GM06990 (cell line): Measurements from ENCODE around the gene KIF6.

Experiments used
- DNase-seq: peaks from one replicate; pipeline ENCODE4 v3.0.0-alpha.2; 2011; ENCODE audit not compliant: insufficient read length; ENCODE audit errors: extremely low read depth
- H3K27me3 ChIP-seq: replicated peaks from 2 replicates; pipeline ENCODE4 v1.6.0; 2011; ENCODE audit warnings: low read length; ENCODE audit not compliant: control insufficient read depth, insufficient read depth
- H3K36me3 ChIP-seq: 2 replicates; pipeline ENCODE4 v1.5.1; 2011; ENCODE audit warnings: low read length; ENCODE audit not compliant: control insufficient read depth, insufficient read depth
- H3K4me3 ChIP-seq: replicated peaks from 2 replicates; pipeline ENCODE4 v1.5.1; 2011; ENCODE audit warnings: low read depth, mild to moderate bottlenecking, control low read depth, low read length
- TF ChIP-seq, protein P1 (sequence below): IDR thresholded peaks from 2 replicates; pipeline ENCODE4 v1.5.1; 2011; ENCODE audit warnings: low read length, control low read depth, mild to moderate bottlenecking, inconsistent platforms; ENCODE audit not compliant: insufficient read depth, poor library complexity, severe bottlenecking

The KIF6 gene

DNA sequence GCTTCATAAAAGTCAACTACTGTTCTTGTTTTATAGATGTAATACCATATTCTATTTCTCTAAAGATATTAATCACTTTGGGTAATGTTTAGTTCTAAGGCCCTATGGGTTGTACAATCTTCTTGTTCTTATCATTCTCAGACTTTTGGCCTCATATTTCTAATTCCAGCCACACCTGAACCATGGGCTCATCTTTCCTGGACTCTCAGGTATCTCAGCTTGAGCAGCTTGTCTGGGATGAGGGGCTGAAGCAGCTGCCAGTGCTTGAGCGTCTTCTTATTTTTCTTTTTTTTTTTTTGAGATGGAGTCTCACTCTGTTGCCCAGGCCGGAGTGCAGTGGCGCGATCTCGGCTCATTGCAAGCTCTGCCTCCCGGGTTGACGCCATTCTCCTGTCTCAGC lies 150.2 kb downstream of the KIF6 start:
- DNase-seq: no peak
- H3K36me3 ChIP-seq: no peaks in the 10 kb centered on the region

DNA sequence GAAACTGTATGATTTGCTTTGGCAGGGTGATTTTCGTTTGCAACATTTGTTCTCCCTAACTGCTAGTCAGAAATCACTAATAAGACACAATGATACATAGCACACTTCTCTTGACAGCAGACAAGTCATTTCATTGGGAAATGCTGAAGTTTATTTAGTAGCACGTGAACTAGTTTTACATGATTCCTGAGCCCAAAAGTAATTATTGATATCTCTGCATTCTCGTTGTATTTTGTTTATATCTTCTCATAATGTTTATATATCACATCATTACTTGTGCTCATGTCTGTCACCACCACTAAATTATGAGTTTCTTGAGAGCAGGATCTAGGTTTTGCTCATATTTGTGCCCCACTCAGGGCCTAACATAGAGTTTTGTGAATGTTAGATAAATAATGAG lies 151.7 kb downstream of the KIF6 start:
- Histone ChIP-seq H3K4me3 (no peak overlapping the region), H3K27me3 (no peaks in the 10 kb centered on the region), H3K36me3 (no peaks in the 10 kb centered on the region)
- DNase-seq: no peak
- TF ChIP-seq, protein P1, sequence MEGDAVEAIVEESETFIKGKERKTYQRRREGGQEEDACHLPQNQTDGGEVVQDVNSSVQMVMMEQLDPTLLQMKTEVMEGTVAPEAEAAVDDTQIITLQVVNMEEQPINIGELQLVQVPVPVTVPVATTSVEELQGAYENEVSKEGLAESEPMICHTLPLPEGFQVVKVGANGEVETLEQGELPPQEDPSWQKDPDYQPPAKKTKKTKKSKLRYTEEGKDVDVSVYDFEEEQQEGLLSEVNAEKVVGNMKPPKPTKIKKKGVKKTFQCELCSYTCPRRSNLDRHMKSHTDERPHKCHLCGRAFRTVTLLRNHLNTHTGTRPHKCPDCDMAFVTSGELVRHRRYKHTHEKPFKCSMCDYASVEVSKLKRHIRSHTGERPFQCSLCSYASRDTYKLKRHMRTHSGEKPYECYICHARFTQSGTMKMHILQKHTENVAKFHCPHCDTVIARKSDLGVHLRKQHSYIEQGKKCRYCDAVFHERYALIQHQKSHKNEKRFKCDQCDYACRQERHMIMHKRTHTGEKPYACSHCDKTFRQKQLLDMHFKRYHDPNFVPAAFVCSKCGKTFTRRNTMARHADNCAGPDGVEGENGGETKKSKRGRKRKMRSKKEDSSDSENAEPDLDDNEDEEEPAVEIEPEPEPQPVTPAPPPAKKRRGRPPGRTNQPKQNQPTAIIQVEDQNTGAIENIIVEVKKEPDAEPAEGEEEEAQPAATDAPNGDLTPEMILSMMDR: no peak

More for the DNA sequence above, 150.2 kb downstream of the KIF6 start:
- TF ChIP-seq, protein P1: no peak
- H3K27me3 ChIP-seq: no peaks in the 10 kb centered on the region
- no peak overlapping the region for H3K4me3 ChIP-seq

DNA sequence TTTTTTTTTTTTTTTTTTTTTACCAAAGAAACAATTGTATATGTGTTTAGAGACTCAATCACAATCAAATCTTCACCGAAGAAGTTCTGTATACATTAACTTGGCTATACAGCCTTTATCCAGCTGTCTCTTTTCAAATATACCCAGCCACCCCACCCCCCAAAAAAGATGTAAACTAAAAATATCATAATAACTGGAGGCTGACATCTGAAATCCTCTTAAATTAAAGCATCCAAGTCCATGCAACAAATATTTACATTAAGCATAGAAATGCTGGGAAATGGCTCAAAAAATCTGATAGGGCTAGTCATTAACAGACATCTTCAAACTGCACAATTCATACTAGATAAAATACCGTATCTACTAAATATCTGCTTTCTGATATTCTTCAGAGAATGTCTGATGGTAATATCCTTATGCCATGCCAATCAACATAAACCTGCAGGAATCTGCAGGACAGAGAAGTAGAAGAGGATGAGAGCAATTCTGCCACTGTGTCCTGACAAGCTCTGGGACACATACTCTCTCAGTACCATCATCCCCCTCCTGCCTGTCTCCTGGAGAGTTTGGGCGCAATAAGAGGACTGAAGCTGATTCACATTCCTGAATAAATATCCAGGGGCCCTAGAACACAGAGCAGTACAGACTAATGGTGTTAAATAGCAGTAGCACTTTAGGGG lies 152.4 kb downstream of the KIF6 start:
- Histone ChIP-seq H3K36me3 (no peaks in the 10 kb centered on the region), H3K27me3 (no peaks in the 10 kb centered on the region), H3K4me3 (no peak overlapping the region)
- no peak for DNase-seq
- TF ChIP-seq, protein P1: no peak

DNA sequence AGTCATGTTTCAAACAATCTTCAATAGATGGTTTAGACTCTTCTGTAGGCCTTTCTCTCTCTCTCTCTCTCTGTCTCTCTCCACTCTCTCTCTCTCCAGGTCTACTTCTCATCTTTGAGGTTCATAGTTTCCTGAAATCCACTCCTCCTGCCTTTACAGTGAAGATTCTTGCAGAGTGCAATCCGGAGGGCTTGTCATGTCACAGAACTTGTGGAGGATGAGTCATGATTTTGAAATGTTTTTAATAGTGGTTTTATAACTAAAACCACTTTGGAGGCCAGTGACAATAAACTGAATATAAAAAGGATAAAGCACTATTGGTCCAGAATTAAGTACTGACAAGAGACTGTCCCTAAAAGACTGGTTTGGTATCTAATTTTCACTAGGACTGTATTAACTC lies 156.3 kb downstream of the KIF6 start:
- no peak for DNase-seq
- TF ChIP-seq, protein P1: no peak
- Histone ChIP-seq H3K4me3 (no peak overlapping the region), H3K27me3 (no peaks in the 10 kb centered on the region), H3K36me3 (no peaks in the 10 kb centered on the region)

DNA sequence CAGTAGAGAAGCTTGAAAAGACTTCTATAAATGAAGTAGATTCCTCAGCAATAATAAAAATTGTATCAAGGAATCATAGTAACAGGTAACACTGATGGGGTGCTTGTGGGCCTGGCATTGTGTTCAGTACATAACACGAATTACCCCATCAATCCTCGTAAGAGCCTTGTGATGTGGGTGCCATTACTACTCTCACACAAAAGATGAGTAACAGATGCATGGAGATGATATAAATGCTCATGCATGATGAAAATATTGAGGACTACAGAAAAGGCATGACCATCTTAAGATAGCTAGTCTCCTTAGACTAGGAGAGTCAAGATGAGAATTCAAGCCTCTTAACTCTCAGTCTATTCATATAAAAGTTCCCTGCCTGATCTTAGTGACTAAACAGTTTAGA lies 158.1 kb downstream of the KIF6 start:
- H3K36me3 ChIP-seq: no peaks in the 10 kb centered on the region
- H3K27me3 ChIP-seq: no peaks in the 10 kb centered on the region
- no peak for DNase-seq
- TF ChIP-seq, protein P1: no peak
- H3K4me3 ChIP-seq: no peak overlapping the region

DNA sequence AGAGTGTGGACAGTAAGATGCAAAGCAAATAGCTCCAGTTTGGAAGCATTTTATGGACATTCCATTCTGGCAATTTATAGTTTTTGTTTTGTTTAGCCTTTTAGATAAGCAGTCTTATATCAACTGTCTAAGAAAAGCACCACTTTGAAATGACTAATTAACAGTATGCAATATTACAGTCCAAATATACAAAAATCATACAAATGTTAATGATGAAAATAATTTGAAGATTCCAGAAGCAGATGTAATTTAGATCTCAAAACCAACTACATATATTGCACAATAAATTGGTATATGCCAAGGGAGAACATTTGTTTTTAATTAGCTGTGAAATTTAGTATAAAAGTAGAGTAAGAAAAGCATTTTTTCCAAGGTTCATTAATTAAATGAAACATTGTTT lies 158.8 kb downstream of the KIF6 start:
- Histone ChIP-seq H3K36me3 (no peaks in the 10 kb centered on the region), H3K27me3 (no peaks in the 10 kb centered on the region), H3K4me3 (no peak overlapping the region)
- DNase-seq: no peak
- TF ChIP-seq, protein P1: no peak
